NCI-H1105 treated with DMSO at 0.1 percent for 48 hours (cell line): ENCODE results near the gene CTU2.

ENCODE experiments used
- DNase-seq: peaks from one replicate; lab custom pipeline; 2025; lab: John Stamatoyannopoulos, UW

The CTU2 gene

DNA sequence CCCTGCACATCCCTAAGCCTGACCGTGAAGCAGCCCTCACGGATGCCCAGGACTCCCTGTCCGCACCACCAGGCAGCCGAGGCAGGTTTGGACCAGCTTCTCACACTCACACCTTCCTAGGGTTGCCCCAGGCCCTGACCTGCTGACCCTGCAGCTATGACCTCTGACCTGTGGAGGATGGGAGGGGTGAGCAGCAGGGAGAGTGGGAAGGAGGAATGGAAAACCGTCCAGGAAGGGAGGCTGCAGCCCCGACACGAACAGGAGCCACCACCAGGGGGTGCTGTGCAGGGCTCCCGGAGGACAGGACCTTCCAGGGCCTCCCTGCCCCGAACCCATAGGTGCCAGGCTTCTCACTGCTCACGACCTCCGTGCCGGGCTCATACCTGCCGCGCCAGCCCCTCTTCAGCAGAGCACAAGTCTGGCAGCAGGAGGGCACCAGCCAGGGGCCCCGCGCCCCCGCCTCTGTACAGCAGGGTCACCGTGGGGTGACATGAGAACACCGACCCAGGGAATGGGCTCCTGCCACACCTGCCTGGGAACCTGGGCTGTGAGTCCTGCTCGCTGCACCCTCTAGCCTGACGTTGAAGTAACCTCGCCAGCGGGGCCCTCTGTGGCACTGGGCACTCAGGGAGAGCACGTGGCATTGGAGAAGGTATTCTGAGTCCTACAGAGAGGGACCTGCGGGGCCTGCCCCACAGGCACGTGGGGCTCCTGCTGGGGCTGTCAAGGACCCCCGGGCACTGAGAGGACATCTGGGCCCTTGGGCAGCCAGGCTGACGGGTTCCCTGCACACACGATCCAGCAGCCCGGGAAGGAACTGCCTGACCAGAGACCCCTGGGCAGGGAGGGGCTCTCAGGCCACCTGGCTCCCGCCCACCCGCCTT, 37.6 kb downstream of the CTU2 start:
- peak; percentile 11 for DNase-seq

DNA sequence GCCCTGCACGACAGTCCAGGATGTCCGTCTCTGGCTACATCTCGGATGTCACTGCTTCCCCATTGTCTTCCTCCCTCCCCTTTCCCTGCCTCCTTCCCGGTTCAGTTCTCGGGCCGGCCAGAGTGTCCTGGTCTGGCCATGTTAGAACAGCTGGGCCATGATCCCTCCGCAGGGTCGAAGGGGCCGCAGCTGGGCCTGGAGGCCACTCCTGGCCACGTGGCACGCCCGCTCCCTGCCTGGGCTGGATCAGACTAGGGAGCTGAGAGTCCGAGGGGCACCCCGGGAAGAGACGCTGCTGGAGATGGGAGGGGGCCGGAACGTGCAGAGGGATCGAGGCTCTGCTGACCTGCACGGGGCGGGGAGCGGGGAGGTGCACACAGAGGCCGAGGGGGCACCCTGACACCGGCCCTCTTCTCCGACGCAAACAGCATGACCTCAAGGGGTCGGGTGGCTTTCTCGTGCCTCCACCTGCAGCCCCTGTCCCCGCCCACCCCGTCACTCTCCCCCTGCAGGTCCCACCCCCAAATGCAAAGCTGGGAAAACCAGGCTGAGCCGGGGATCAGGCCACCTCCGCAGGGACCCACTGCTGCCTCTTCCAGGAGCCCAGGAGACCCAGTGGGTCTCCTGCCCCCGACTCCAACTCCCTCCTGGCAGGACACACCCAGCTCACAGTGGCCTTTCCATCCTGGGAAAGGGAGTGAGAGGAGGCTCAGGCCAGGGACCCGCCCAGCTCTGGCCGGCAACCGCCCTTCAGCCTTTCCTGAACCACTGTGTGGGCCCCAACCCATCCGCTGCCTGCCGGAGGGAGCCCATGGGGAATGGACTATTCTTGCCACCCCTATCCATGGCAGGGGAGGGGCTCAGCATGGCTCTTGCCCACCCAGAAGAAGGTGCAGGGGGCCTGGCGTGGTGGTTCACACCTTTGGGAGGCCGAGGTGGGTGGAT, 38.5 kb downstream of the CTU2 start:
- DNase-seq, result no peak

DNA sequence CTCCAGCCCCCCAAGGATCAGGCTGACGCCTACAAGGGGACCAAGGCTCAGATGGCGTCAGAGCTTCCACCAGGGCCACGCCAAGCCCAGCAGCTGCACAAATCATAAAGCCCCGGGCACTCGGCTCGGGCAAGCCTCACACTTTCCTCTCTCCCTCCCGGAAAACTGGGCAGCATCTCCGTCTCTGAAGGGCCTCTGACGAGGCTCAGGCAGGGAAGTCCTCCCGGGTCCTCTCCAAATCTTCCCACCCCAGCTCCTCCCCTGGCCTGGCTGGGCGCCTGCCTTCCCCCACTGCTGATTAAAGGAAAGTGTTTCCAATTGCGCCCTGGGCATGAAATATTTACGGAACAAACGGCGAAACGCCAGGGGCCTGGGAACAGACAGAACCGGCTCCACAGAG, 40.2 kb downstream of the CTU2 start:
- DNase-seq, result no peak

DNA sequence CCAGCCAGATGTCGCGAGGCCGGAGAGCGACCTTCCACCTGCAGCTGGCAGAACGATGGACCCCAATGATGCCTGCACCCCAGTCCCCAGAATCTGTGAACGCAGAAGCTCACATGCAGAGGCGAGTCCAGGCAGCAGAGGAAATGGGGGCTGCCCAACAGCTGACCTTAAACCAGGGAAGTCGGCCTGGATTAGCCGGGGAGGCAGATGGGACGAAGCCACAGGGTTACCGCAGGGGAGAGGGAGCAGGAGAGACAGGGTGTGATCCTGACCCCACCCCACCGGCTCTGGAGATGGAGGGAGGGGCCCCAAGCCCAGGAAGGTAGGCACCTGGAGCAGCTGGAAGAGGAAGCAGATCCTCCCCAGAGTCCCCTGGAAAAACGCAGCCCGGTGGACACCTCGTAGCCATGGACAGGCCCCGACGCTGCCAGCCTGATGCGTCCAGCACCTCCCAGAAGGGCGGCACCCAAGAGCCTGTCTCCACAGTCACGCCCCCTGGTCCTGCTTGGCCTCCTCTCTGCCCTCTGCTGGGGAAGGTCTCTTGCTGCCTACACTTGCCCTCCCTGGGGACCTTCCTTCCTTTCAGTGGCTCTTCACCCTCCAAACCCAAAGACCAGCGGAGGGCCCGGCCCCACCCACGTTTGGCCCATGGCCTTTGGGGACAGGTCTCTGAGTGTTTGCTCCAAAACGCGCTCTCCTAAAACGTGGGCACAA, 41.4 kb downstream of the CTU2 start:
- no peak for DNase-seq

DNA sequence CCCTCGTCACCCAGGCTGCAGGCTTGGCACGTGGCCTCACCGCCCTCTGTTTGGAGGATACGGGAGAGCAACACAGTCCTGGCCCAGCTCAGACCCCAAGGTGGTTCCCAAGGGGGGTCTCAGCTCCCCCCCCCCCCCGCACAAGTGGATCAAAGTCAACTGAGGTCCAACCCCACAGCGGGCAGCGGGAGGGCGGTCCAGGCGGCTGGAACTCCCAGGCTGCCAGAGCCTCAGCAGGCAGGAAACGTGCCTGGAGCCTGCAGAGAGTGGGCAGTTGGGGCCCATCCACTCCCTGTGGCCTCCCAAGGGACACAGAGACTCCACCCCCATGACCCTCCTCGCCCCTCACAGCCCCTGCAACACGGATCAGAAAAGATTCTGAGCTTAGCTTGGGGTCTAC, 42.1 kb downstream of the CTU2 start:
- no peak for DNase-seq

DNA sequence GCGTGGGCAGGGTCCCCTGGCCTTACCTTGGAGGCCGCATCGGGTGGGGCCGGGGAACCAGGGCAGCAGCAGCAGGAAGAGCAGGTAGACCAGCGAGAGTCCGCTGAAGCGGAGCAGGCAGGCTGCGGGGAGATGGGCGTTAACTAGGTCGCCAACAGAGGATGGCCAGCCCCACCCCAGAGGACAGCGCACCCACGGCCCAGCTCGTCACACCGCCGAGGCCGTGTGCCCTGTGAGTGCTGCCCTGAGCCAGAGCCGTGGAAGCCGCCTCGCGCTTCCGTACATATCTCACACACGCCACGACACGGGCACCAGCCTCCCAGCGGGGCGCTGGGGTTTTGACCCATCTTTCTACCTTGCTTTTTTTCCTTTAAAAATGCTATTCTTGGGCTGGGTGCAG, 43.1 kb downstream of the CTU2 start:
- DNase-seq, result no peak

DNA sequence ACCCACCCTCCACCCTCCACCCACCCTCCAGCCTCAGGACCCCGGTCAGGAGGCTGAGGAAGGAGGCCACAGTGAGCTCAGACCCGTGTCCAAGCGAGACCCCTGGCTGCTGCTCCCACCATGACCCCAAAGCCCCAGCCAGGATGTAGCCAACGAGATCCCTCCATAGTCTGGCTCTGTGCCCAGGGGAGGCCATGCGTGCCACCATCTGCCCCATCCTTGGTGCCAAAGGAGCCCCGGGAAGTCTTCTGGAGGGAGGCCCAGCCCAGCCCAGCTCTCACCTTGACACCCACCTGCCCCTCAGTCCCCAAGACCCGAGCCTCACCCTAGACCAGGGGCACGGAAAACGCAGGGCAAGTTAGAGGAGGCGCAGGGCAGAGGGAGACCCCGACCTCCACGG, 44.6 kb downstream of the CTU2 start:
- DNase-seq, result no peak

DNA sequence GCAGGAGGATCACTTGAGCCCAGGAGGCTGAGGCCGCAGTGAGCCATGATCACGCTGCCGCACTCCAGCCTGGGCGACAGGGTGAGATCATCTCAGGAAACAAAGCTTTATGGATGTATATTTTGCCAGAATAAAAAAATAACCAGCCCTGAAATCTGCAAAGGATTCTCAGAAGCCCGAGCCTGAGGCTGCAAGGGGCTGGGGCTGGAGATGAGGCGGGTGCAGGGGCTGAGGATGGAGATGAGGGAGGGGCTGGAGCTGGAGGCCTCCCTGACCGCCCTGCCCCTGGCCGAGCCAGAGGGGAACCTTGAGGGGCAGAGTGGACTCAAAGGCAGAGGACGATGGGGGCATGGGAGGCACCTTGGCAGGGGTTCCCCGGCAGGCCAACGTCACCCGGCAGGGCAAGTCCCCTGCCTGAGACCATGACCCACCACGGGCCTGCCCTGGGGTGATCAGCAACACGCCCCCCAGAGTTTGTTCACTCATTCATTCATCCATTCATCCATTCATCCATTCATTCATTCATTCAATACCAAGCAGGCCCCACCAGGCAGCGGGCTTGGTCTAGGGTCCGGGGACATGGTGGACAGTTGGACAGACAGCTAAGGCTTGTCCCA, 46.2 kb downstream of the CTU2 start:
- no peak for DNase-seq

DNA sequence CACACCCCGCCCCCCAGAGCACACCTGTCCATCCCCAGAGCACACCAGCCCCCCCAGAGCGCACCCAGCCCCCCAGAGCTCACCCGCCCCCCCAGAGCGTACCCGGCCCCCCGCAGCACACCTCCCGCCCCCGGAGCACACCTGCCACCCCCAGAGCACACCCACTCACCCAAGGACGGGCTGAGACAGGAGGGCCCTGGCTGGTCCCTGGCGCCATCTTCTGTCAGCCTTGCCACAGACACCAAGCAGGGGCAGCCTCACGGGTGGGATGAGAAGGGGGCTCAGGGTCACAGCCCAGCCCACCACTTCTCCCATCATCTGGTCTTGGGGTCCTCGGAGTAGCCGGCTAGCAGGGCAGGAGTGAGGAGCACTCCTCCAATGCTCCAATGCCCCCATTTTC, 46.9 kb downstream of the CTU2 start:
- no peak for DNase-seq

DNA sequence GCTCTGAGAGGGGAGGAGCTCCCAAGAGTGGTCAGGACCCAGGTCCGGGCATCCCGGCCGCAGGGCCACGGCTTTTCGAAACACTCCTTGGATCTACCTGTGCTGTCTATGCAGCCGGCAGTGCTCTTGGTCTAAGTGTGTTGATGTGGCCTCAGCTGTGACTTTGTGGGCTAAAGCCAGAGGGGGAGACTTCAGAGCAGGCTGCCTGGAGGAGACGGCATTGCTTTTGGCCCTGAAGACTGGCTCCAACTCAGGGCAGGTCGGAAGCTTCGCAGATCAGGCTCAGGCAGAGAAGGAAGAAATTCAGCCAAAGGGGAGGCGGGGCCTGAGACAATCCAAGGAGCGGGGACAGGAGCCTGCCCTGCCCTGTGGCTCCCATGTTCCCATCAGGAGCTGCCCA, 47.3 kb downstream of the CTU2 start:
- DNase-seq, result no peak

DNA sequence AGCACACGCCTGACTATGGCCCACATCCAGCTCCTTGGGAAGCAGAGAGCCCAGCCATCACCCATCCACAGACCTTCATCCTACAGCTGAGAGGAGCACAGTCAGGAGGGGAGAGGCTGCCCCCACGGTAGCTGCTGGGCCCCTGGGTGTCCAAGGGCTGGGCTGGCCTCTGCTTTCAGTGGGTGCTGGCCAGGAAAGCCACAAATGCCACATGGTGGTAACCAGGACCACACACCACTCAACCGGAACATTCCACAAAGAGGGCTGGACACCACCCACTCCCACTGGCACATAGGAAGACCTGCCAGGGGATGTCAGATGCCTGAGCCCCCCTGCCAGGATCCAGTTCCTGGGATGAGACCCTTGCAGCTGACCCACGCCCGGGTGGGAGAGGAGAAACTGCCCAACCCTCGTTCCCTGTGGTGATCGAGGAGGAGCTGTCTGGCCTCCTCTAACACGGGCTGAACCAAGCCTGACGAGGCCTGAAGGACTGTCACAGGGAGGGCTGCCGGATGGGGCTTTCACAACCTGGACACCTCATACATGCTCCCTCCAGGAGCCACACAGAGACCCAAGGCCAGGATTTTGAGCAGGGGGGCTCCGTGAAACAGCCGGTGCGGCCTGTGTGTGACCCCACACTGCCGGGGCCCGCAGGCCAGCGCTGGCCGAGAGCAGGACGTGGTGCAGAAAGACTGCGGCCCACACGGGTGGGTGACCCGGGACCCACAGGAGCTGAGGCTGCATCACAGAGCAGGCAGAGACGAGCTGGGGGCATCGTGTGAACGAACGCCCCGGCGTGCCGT, 48.0 kb downstream of the CTU2 start:
- no peak for DNase-seq

DNA sequence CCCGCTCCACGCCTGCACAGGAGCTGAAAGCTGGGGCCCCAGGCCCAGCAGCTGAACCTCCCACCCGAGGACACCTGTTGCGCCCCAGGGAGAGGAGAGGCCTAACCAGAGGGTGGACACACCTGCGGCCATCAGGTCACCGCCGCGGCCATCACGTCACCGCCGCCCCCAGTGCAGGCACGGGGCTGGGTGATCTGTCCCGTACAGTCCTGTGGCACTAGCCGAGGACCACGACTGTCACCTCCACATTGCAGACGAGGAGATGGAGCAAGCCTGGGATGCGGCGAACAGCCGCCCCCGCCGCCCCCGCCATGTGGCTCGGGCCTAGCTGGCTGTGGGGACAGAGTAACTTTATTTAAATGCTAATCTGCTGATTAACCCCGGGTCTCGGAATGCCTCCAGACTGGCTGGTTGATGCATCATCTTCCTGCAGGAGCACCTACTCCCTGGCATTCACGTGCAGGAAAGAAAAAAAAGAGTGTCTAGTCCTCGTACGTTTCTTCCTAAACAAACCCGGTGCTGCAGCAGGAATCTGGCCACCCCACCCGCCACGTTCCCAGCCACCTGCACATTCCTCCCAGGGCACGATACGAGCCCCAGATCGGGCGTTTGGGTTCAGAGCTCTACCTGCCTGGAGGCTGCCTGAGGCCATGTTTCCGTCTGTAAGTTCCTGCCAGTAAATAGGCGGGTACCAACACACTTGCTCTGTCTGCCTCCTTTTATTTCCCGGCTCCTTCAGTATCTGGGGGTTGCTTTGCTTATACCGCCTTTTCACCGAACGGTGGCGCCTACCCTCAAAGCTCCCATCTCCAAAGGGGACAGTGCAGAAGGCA, 48.8 kb downstream of the CTU2 start:
- no peak for DNase-seq

DNA sequence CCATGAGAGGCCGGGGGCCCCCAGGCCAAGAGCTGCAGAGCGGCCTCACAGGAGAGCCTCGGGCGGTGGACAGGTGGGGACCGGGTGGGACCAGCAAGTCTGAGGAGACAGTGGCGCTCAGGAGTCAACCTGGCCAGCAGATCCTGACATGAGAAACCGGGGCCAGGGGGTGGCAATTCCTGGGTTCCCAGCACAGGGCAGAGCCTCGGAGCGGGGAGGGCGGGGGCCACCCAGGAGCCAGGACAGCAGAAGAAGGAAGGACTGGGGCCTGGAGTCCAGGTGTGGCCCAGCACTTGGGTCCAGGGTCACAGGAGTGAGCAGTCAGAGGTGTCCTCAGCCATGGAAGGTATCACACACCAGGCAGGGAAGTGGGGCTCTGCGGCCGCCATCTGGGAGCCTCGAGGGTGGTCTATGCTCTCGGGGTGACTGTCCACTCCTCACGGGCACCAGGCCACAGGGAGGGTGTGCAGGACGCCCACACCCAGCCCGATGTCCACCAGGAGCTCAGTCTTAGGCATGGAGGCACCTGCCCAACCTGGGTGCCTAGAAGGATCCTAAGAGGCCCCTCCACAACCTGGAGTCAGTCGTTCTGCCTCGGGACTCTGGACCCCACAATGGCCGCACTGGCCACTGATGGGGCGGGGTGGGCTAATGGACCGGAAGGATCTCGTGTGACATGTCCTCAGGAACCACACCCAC, 49.6 kb downstream of the CTU2 start:
- DNase-seq, result no peak

DNA sequence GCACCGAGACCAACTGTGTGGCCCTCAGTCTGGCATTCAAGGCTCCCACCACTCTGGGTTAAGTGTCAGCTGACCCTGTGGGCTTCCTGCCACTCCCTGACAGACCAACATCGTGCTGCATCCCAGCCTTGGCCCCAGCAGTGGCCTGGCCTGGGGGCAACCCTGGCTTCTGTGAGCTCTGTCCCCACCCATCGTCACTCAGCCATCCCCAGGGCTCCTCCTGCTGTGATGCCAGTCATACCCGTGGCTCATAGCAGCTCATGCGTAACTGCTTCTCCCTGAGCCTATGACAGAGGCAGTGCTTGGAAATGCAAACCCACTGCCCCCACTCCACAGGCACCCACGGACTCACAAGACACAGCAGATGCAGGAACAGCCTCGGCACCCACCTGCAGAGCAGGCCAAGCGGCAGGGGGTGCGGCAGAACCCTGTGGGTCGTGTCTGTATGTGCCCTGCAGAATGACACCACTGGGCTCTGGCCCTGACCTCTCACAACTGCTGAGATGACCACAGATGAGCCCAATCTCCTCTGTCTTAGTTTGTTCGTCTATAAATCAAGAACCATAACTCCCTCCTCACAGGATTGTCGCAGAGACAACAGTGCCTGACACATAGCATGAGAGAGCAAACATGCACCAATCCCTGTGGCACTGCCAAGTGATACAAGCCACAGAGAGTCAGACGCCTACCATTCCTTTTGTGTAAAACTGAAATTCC, 52.1 kb downstream of the CTU2 start:
- DNase-seq, result no peak

DNA sequence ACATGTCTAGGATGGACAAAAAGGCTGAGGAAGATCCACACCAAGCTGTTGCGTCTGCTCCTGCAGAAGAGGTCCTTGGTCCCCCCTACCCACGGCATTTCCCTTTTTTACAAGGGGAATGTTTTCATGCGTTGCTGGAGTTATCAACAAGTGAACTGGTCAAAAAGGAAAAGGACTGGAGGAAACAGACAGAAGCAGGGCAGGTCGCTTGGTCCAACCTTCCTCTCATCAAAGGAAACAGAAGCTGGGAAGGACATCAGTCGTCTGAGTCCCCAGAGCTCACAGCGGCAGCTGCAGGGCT, 52.6 kb downstream of the CTU2 start:
- DNase-seq, result no peak

DNA sequence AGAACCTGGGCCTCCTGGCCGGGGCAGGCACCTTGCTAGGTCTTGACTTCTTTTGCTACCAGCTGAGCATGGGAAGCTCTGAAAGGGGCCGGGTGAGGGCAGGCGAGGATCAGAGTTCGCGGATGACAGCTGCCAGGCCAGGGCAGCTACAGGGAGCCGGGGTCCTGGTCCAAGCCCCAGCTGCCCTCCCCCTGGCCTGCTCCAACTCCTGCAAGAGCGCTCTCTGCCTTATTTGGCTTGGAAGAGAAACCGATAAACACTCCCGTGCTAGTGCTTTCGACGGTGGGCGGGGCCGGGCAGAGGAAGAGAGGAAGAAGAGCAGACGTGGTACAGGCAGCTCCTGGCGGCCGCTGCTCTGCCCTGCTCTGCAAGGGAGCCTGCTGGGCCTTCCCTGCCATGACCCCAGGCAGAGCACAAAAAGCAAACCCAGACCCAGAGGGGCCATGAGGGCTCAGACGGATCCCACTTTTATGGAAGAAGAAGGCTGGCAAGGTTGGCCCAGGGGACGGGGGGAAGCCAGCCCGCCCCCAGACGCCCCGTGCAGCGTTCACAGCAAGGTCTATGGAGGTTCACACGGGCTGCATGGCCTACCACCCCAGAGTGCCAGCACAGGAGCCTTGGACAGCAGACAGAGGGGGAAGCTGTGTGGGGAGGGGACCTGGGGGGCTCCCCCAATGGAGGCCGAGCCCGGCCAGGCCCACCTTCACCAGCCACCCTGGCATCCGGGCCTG, 53.1 kb downstream of the CTU2 start:
- DNase-seq, result no peak

DNA sequence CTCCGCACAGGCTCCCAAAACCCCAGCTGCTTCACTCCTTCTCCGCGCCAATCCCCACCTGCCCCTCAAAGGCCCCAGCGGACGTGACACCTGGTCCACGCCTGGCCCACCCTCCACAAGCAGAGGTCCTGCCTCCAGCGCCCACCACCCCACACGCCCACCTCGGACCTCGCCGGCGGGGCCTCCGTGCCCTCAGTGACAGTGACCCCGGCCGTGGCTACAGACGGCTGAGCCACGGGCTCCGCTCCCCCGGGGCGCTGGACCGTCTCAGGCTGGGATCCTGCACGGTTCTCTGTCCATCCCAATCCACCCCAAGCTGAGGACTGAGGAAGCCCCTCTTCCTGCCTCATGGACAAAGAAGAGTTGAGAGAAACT, 53.7 kb downstream of the CTU2 start:
- no peak for DNase-seq

DNA sequence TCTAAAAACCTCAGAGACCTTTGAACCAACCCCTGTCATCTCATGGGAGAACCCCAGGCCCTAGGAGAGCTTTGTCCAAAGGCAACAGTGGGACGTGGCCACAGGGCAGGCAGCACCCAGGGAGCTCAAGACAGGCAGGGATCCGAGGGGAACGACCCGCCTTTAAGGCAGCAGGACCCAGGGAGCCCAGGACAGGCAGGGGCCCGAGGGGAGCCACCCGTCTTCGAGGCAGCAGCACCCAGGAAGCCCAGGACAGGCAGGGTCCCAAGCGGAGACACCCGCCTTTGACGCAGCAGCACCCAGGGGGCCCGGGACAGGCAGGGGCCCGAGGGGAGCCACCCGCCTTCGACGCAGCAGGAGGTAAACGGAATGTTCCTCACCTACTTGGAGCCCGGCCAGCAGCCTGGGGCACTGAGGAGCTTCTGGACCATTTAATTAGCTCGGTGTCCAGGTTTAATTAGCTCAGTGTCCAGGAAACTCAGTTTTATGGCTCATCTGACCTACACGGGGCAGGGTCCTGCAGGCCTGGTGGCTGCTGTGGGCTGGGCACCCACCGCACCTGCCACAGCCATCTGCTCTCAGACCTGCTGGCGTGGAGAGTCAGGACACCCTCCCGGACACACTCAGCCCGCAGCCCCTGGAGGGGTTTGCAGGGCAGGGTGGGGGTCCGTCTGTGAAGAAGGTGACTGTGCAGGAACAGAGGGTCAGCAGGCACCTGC, 54.3 kb downstream of the CTU2 start:
- no peak for DNase-seq
